HG03066 (cell line): ENCODE measurements around the gene TRAK1.

ENCODE experiments used
- ATAC-seq: cut with Tn5 transposase; IDR thresholded peaks from one replicate; pipeline ENCODE4 v1.9.1; 2021; ENCODE audit warnings: low read depth; ENCODE audit not compliant: unreplicated experiment

TRAK1 gene

GRCh38 chr3:42198709-42199108 lies 107.6 kb downstream of the TRAK1 start:
- no peak for ATAC-seq

GRCh38 chr3:42202217-42202865 lies 111.2 kb downstream of the TRAK1 start:
- ATAC-seq: no peak

GRCh38 chr3:42204867-42205599 lies 113.9 kb downstream of the TRAK1 start:
- ATAC-seq: no peak

- ATAC-seq: peak; percentile 93
These were observed 114.8 kb downstream of the TRAK1 start for GRCh38 chr3:42205800-42206514.

- ATAC-seq: no peak
These were observed 118.8 kb downstream of the TRAK1 start for GRCh38 chr3:42209917-42210316.

- ATAC-seq: no peak
These were observed 119.6 kb downstream of the TRAK1 start for GRCh38 chr3:42210726-42211125.

- ATAC-seq: no peak
These were observed 122.3 kb downstream of the TRAK1 start for GRCh38 chr3:42213417-42213816.

- ATAC-seq: peak; percentile 32
These were observed 122.9 kb downstream of the TRAK1 start for GRCh38 chr3:42214064-42214463.

GRCh38 chr3:42214565-42215283 lies 123.6 kb downstream of the TRAK1 start:
- ATAC-seq: peak; percentile 58

GRCh38 chr3:42216302-42216701 lies 125.1 kb downstream of the TRAK1 start:
- ATAC-seq: peak; percentile 51

GRCh38 chr3:42216931-42217333 lies 125.8 kb downstream of the TRAK1 start:
- ATAC-seq: no peak

GRCh38 chr3:42220436-42221121 lies 129.4 kb downstream of the TRAK1 start:
- no peak for ATAC-seq

- no peak for ATAC-seq
These were observed 132.0 kb downstream of the TRAK1 start for GRCh38 chr3:42222942-42223693.

- no peak for ATAC-seq
These were observed 133.0 kb downstream of the TRAK1 start for GRCh38 chr3:42224178-42224577.

GRCh38 chr3:42224658-42225421 lies 133.7 kb downstream of the TRAK1 start:
- no peak for ATAC-seq

GRCh38 chr3:42225486-42226363 lies 134.6 kb downstream of the TRAK1 start:
- ATAC-seq: no peak

- ATAC-seq: no peak
These were observed 135.6 kb downstream of the TRAK1 start for GRCh38 chr3:42226470-42227425.
